GM19193 (cell line): Measurements from ENCODE around the gene TNFSF8.

Source experiments
- POLR2A ChIP-seq: IDR thresholded peaks from 4 replicates; pipeline ENCODE4 v1.6.1; 2011; ENCODE audit not compliant: insufficient read depth, insufficient read length; ENCODE audit errors: extremely low read depth

Gene TNFSF8

DNA sequence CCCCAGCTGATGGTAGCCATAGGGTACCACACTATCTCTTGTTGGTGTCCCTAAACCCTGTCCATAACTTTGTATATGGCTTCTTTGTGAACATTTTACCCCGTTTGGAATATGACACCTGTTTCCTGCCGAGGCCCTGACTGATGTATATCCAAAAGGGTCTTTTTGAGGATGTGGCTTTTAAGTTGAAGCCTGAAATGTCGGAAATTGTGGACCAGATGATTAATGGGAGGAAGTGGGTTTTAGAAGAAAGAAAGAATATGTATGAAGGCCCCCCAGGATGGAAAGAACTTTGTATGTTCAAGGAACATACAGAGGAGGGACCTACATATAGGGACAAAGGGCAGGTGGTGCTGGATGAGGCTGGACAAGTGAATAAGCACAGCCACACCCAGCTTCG lies 16.7 kb upstream of the TNFSF8 start:
- no peak for TF ChIP-seq POLR2A

DNA sequence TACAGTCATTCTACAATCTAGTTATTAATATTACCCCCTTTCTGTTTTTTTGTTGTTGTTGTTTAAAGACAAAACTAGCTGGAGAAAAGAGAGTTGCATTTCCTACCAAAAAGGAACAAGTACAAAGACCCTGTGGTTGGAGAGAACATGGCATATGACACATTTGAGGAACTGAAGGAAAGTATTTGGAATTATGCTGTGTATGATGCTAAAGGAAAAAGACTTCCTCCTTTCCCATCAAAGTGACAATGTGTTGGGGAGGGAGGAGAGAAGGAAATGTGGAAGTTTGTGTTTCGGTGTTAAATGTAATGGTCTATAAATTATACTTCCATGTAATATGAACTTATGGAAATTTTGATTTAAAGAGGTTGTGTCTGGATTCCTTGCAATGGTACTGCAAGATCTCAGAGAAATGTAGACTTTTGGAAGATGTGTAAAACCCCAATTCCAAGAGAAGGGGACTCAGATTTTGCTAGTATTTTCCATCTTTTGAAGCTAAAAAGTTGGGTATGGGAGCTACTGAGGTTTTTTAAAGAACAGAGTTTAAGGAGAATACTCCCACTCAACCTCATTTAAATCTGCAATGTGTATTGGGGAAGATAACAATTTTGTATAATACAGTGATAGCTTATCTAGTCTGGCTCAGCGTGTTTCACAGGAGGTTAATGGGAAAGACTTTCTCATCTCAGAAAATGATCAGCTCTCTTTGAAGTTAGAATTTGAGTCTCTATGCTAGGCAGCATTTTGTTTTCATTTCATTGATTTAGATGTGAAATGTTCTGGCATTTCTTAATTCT lies 15.4 kb upstream of the TNFSF8 start:
- no peak for TF ChIP-seq POLR2A

DNA sequence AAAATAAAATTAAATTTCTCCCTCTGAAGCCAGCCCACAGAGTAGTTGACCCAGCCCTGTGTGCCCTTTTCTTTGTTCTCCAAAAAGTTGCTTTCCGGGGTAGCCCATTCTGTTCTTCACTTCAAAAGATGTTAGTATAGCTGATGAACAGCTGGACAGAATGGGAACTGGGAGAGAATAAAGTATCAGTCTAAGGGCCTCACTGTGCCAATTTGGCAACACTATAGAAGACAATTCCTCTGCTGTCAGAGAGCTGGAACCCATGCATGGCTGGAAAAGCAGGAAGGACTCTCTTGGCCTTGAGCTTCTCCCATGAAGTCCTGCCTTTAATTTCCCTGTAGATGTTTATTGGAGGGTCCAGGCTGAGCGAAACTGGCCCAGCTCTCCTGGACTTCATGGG lies 11.0 kb upstream of the TNFSF8 start:
- TF ChIP-seq POLR2A, result no peak

DNA sequence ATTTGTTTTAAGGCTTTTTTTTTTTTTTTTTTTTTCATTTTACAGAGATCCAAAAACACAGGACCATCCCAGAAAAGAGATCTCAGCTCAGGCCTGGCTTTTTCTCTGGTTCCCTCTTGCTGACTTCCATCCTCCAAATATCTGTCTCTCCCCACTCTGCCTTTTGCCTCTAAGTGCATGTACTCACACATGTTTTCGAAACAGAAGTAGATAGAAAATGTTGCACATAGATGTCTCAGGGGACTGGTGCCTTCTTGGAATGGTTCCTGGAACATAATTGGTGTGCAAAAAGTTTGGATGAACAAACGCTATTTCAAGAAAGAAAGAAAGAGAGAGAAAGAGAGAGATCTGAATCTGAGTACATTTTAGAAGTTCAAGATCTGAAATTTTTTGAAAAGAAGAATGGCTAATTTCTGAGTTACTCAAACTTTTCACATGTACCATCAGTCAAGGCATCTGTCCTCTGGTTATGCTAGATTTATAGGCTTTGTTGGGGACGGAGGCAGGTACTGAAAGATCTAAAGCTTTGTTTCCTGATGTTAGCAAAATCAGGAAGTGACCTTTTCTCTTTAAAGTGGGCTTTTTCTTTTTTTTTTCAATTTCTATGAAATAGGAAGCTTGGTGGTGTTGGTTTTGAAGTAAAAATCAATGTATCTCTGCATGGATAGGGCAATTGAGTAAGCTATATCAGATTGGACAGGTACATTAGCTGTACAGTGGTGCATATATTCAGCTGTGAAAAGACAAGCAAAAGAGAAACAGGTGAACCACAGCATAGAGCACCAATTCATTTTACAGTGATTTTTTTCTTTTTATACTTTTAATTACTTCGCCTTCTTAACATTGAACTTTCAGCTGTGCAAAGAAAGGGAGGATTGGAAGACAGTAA lies 8.5 kb upstream of the TNFSF8 start:
- TF ChIP-seq POLR2A, result no peak

DNA sequence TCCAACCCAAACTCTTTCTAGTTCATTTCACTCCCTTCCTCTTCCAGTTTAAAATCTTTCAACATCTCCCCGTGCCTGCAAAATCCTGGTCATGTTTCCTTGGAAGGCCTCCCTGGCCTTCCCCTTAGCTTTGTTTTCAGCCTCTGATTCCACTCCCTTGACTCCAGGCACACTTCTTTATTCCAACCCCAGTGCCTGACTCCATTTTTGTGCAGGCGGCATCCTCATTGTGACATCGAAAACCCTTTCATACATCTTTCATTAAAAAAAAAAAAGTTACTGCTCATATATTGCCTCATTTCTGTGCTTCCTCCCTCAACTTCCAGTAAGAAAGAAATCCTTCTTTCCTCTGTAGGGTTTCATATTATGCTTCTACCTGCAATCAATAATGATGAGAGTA lies 7.1 kb upstream of the TNFSF8 start:
- TF ChIP-seq POLR2A, result no peak

DNA sequence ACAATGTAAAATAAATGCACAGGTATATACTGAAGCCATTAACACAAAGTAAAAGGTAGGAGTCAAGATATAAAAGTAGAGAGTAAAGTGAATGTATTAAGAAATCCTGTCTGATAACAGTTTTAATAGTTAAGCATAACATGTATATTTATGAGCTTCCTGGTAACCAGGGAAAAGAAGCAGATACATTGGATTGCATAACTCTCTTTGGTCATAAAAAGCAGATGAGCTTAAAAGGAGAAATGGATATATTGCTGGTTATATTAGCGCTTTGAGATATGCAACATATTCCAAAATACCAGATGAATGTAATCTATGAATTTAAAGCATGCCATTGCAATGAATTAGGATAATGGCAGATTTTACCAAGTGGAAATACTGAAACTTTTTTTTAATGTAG lies 6.2 kb upstream of the TNFSF8 start:
- TF ChIP-seq POLR2A, result no peak

DNA sequence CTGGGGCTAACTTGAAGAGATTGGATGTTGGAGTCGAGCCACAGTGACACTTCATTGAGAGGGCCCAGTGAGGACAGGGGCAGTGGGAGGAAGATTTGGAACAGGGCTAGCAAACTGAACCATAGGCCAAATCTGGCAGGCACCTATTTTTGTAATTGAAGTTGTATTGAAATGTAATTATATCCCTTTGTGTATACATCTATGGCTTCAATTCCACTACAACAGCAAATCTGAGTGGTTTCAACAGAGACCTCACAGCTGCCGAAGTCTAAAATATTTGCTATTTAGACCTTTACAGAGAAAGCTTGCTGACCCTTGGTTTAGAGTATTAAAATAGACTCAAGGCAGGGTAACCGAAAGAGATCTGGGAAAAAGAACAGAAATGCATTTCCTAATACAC lies 4.7 kb upstream of the TNFSF8 start:
- TF ChIP-seq POLR2A, result no peak

DNA sequence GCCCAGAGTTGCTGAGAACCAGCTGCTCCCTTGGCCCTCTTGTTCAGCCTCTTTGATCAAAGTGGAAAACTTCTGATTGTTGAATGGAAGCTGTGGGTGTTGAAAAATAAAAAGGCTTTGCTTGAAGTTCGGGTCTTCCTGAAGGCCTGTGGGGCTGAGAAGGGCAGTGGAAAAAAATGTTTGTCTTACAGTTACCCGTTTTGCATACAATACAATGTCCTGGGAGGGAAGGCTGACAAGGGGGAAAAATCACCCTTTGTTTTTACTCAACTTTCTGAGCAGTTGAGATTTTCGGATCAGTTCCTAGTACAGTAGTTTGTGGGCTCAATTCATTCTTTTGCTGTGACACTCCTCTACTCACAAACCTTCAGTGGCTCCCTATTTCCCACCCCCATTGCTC lies 2.1 kb upstream of the TNFSF8 start:
- TF ChIP-seq POLR2A, result no peak

DNA sequence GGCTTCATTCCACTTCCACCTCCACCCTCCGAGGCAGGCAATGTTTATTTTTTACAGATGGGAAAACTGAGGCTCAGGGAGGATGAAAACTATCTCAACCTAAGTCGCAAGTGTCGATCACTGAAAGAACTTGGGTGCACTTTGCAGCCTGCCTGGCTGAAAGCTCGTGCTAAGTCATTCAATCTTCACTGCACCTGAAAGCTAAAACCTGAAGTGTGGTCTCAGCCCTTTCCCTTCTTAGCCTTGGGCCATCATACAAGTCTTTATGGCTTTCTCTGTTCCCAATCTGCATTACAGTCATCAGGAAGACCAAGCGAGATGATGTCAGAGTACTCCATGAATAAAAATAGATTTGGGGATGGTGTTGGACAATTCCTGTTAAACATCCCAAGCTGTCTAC lies 1.0 kb upstream of the TNFSF8 start:
- no peak for TF ChIP-seq POLR2A

DNA sequence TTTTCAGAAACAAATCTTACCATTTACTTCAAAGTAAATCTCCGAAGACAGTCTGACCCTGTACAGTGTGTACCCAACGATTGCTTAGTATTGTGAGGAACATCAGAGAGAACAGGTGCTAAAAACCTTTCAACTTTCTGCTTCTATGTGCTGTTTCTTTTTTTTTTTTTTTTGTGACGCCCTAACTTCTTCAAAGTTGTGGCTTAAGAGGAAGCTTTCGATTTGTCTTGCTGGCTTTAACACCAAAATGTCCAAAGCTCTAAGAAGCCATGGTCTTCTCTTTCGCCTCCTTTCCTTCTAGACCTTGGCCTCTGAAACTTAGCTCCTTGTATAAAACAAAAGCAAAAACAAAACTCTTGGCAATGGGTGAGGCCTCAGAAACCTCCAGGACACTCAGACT lies 1.2 kb downstream of the TNFSF8 start:
- no peak for TF ChIP-seq POLR2A

DNA sequence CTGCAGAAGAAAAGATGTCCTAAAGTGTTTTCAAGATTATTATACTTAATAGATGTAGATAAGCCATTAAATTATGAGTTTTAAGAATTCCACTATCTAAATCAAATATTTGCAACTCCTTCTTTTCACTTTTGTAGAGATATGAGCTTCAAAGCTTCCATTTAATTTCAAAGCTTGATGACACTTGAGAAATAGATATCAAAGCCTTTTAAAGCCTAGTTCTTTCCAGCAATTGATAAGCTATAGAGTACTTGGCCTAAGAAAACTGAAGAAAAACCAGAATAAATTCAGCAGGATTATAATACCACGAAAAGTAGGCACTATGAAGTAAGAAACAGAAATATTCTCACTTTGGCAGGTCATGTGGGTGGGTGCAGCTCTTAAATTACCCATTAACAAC lies 1.7 kb downstream of the TNFSF8 start:
- no peak for TF ChIP-seq POLR2A

DNA sequence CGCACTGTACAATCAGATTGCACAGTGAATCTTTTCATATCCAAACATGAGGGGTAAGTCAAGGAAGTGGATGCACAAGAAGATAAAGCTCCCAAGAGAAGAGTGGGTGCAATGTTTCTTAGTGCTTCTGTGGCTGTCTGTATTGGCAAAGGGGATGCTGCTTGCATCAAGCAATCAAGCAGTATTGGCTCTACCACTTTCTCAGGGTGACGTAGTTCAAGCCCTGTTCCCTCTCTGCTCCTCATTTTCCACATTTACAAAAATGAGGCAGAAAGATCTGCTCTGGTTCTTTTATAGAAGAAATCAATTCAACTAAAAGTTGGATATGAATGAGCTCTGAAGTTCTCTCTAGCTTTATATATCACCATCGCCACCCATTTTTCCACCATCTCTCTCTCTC lies 2.3 kb downstream of the TNFSF8 start:
- no peak for TF ChIP-seq POLR2A

DNA sequence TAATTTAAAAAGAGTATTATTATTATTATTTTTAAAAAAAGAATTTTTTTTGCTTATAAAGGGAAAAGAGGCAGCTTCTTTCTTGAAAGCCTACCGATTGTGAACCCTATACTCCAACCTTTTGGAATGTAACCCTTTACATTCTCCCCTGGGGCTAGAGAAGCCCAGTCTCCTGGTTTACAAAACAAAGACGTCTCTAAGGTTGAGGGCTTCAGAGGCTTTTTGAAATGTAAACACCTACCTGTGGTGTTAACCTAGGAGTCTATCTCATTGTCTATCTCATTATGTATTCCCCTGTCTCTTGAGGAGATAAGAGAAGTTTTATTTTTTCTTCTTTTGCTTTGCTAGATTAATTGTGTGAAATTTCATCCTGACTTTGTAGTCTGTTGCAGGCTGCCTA lies 4.7 kb downstream of the TNFSF8 start:
- TF ChIP-seq POLR2A, result no peak

DNA sequence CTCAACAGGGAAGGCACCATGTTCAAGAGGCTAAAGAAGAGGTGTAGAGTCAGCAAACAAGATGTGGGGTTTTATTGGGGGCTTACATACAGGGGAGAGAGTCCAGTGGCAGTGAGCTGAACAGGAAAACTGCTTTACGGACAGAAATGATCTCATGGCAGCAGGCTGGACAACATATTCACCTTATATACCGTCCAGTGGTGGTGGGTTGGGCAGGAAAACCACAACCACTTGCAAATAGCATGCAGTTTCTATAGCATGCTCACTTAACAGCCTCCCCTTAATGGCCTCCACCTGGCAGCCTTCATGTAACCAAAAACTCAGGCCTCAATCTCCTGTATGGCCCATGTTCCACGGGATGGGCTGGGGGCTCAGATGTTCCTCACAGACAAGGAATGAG lies 5.4 kb downstream of the TNFSF8 start:
- no peak for TF ChIP-seq POLR2A

DNA sequence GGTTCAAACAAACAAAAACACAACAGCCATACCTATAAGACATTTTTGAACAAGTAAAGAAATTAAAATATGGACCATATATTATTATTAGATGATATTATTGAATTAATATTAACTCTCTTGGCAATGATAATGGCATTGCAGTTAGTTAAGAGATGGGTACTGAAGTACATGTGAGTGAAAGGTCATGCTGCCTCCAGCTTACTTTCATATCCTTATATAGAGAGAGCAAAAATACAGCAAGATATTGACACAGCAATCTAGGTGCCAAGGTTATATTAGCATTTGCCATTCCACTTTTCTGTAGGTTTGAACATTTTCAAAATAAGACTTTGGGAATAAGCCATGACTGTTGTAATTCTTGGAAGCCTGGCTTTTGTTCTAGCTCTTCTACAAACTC lies 6.1 kb downstream of the TNFSF8 start:
- no peak for TF ChIP-seq POLR2A

DNA sequence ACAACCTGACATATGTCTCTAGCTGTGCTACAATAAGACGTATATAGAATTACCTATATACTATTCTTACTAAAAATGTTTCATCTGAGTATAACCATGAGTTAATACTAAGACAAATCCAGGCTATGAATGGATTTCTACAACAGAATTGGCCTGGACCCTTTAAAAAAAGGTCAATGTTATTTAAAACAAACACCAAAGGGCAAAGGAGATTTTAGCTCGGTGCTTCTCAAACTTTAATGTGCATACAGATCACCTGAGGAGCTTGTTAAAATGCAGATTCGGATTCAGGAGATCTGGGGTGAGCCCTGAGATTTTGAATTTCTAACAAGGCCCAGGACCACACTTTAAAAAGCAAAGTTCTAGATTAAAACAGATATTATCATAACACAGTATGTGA lies 6.5 kb downstream of the TNFSF8 start:
- no peak for TF ChIP-seq POLR2A
